ENCODE measurements around the gene VAMP8.
"Not testable (repeated sequence)": the region's sequence is repeated elsewhere in the genome, so short reads cannot be mapped to it uniquely, and the experiment has no call there.

The VAMP8 gene

GRCh38 chr2:85598594-85599340 is 21.4 kb downstream of the VAMP8 start:
- DNase-seq (ENCODE audit: low spot score), result no peak

GRCh38 chr2:85599468-85600234 is 22.3 kb downstream of the VAMP8 start:
- no peak for DNase-seq (ENCODE audit: low spot score)

GRCh38 chr2:85600235-85600575 is 22.8 kb downstream of the VAMP8 start:
- no peak for DNase-seq (ENCODE audit: low spot score)

GRCh38 chr2:85600951-85601770 is 23.8 kb downstream of the VAMP8 start:
- no peak for DNase-seq (ENCODE audit: low spot score)

- DNase-seq (ENCODE audit: low spot score), result no peak
Measured at GRCh38 chr2:85601771-85602475, 24.5 kb downstream of the VAMP8 start.

GRCh38 chr2:85602476-85603234 is 25.3 kb downstream of the VAMP8 start, which contains the start of gene TMEM150A:
Gene TMEM150A, minus strand, starts transcription at chr2:85602698. Its CDS starts 750 bp downstream, at chr2:85601948.
- peak; percentile 61 for DNase-seq (ENCODE audit: low spot score)

GRCh38 chr2:85604133-85604444 is 26.7 kb downstream of the VAMP8 start:
- DNase-seq (ENCODE audit: low spot score), result not testable (repeated sequence)

- DNase-seq (ENCODE audit: low spot score), result no peak
Measured at GRCh38 chr2:85604568-85605339, 27.4 kb downstream of the VAMP8 start.

GRCh38 chr2:85605406-85606115 is 28.2 kb downstream of the VAMP8 start:
- no peak for DNase-seq (ENCODE audit: low spot score)

- DNase-seq (ENCODE audit: low spot score), result no peak
Measured at GRCh38 chr2:85606116-85606455, 28.7 kb downstream of the VAMP8 start.

GRCh38 chr2:85607268-85608215 is 30.2 kb downstream of the VAMP8 start:
- no peak for DNase-seq (ENCODE audit: low spot score)

GRCh38 chr2:85611217-85611704 is 33.9 kb downstream of the VAMP8 start:
- no peak for DNase-seq (ENCODE audit: low spot score)

GRCh38 chr2:85611705-85612587 is 34.6 kb downstream of the VAMP8 start, which contains the start of gene C2orf68:
Gene C2orf68, minus strand, starts transcription at chr2:85612066. Its CDS starts 82 bp downstream, at chr2:85611984.
- peak; percentile 84 for DNase-seq (ENCODE audit: low spot score)

GRCh38 chr2:85613717-85614515 is 36.5 kb downstream of the VAMP8 start:
- no peak for DNase-seq (ENCODE audit: low spot score)

GRCh38 chr2:85614757-85615156 is 37.4 kb downstream of the VAMP8 start:
- DNase-seq (ENCODE audit: low spot score), result not testable (repeated sequence)

GRCh38 chr2:85615413-85615728 is 38.0 kb downstream of the VAMP8 start:
- no peak for DNase-seq (ENCODE audit: low spot score)

- not testable (repeated sequence) for DNase-seq (ENCODE audit: low spot score)
Measured at GRCh38 chr2:85617723-85618122, 40.3 kb downstream of the VAMP8 start.

Data from hematopoietic multipotent progenitor cell treated with erythropoietin and hydrocortisone succinate and interleukin-3 and kit ligand, for 15 days (in vitro differentiated cells).